Tibial nerve (tissue), 4 donors: ENCODE measurements around the gene THBS4.

Experiments
- EP300 ChIP-seq, 2 donors: sonication (generic); formaldehyde crosslinking; IDR thresholded peaks; one replicate each; pipeline ENCODE4 v1.6.1; 2017; ENCODE audit warnings: antibody characterized with exemption in 2 of 2, mild to moderate bottlenecking in 1 of 2
- POLR2A ChIP-seq, 2 donors: fragments of 450-650 bp; IDR thresholded peaks; one replicate each; pipeline ENCODE4 v1.6.1; 2017; ENCODE audit warnings: antibody characterized with exemption in 2 of 2, mild to moderate bottlenecking in 2 of 2, moderate library complexity in 2 of 2
- TF ChIP-seq, protein P1 (sequence below), 5 experiments: fragments of 200-600 bp in 3 of 5; fragments of 450-650 bp in 2 of 5; sonication (generic) in 3 of 5; IDR thresholded peaks; one replicate each; pipeline ENCODE4 v1.5.1; 2016 to 2019; ENCODE audit warnings: antibody characterized with exemption in 5 of 5, mild to moderate bottlenecking in 3 of 5, moderate library complexity in 2 of 5

GRCh38 chr5:80114860-80115259 lies 79.7 kb downstream of the THBS4 start:
- TF ChIP-seq, protein P1, sequence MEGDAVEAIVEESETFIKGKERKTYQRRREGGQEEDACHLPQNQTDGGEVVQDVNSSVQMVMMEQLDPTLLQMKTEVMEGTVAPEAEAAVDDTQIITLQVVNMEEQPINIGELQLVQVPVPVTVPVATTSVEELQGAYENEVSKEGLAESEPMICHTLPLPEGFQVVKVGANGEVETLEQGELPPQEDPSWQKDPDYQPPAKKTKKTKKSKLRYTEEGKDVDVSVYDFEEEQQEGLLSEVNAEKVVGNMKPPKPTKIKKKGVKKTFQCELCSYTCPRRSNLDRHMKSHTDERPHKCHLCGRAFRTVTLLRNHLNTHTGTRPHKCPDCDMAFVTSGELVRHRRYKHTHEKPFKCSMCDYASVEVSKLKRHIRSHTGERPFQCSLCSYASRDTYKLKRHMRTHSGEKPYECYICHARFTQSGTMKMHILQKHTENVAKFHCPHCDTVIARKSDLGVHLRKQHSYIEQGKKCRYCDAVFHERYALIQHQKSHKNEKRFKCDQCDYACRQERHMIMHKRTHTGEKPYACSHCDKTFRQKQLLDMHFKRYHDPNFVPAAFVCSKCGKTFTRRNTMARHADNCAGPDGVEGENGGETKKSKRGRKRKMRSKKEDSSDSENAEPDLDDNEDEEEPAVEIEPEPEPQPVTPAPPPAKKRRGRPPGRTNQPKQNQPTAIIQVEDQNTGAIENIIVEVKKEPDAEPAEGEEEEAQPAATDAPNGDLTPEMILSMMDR (IDR thresholded peaks at IDR 0.05) = no peak
- no peak for TF ChIP-seq POLR2A (IDR thresholded peaks at IDR 0.05)
- no peak for TF ChIP-seq EP300 (IDR thresholded peaks at IDR 0.05)
